ENCODE measurements around the gene FAM162B.

GRCh38 chr6:116764961-116765841 is at the start of gene FAM162B:
- no peak for TF ChIP-seq CTCF (IDR thresholded peaks at IDR 0.05 in 8 of 11, conservative IDR thresholded peaks at IDR 0.05 in 3 of 11)
- no peak for TF ChIP-seq POLR2AphosphoS5 (IDR thresholded peaks at IDR 0.05)
- no peak for TF ChIP-seq POLR2A (IDR thresholded peaks at IDR 0.05)
